ENCODE measurements around the gene HDC.

DNA sequence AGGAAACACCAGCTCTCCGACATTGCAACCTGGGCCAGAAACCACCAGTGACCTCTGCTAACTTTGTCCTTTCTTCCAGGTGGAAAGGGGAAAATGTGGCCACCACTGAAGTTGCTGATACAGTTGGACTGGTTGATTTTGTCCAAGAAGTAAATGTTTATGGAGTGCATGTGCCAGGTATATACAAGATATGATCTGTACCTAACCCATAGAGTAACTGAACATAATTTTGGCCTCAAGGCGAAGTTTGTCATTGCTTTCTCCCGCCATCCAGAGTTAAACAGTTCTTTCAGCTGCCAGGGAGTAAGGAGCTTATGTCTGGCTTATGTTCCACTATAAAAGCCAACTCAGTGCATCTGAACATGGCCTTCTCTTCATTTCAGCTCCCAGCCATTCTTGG lies 36.7 kb downstream of the HDC start:
- no peak for TF ChIP-seq NCOA2 (CRISPR knock-in tag; IDR thresholded peaks at IDR 0.05)
- TF ChIP-seq ZNF556 (CRISPR knock-in tag; IDR thresholded peaks at IDR 0.05; ENCODE audit: borderline replicate concordance) = no peak
- no peak for TF ChIP-seq SMAD3 (CRISPR knock-in tag; IDR thresholded peaks at IDR 0.05)
- no peak for TF ChIP-seq NFYB (CRISPR knock-in tag; IDR thresholded peaks at IDR 0.05)
- TF ChIP-seq ZNF18 (CRISPR knock-in tag; IDR thresholded peaks at IDR 0.05; ENCODE audit: insufficient replicate concordance) = no peak
